GM23338 (cell line): Measurements from ENCODE around the gene SYCP3. TPM values are rescaled to one million over a fixed set of nuclear protein-coding genes. Genes with fewer than 3 reads are reported as not detected.

Experiments
- ATAC-seq: fragments of 200-7000 bp; cut with Tn5 transposase; 3 replicates; pipeline ENCODE4 v1.9.1; 2020
- DNase-seq: peaks from one replicate; pipeline ENCODE4 v3.0.0-alpha.2; 2015; ENCODE audit warnings: low spot score
- H2AFZ ChIP-seq: fragments of 200-600 bp; sonication (generic); 2 replicates; pipeline ENCODE4 v1.8.0; 2016; ENCODE audit warnings: antibody characterized with exemption, mild to moderate bottlenecking, moderate library complexity
- H3F3A ChIP-seq: fragments of 200-600 bp; sonication (generic); replicated peaks from 2 replicates; pipeline ENCODE4 v1.8.0; 2017; ENCODE audit warnings: antibody characterized with exemption, mixed run types, low read depth
- H3K27ac ChIP-seq: fragments of 200-600 bp; sonication (generic); 2 replicates; pipeline ENCODE4 v1.6.1; 2016; ENCODE audit warnings: low read depth
- H3K27me3 ChIP-seq: fragments of 200-600 bp; sonication (generic); 2 replicates; pipeline ENCODE4 v1.8.0; 2016; ENCODE audit warnings: mild to moderate bottlenecking, mixed run types, moderate library complexity; ENCODE audit not compliant: insufficient read depth
- H3K36me3 ChIP-seq: fragments of 200-600 bp; sonication (generic); 2 replicates; pipeline ENCODE4 v1.8.0; 2016; ENCODE audit warnings: mild to moderate bottlenecking; ENCODE audit not compliant: insufficient read depth
- H3K4me1 ChIP-seq: fragments of 200-600 bp; sonication (generic); 2 replicates; pipeline ENCODE4 v1.8.0; 2016; ENCODE audit warnings: mild to moderate bottlenecking, moderate library complexity; ENCODE audit not compliant: insufficient read depth
- H3K4me2 ChIP-seq: fragments of 200-600 bp; sonication (generic); 2 replicates; pipeline ENCODE4 v1.7.1; 2017; ENCODE audit warnings: mixed run types
- H3K4me3 ChIP-seq: fragments of 200-600 bp; sonication (generic); 2 replicates; pipeline ENCODE4 v1.6.1; 2016; ENCODE audit warnings: mixed run types
- H3K79me2 ChIP-seq: fragments of 200-600 bp; sonication (generic); replicated peaks from 2 replicates; pipeline ENCODE4 v1.8.0; 2017; ENCODE audit warnings: mild to moderate bottlenecking; ENCODE audit not compliant: insufficient read depth
- H3K9me2 ChIP-seq: fragments of 200-600 bp; sonication (generic); 2 replicates; pipeline ENCODE4 v1.8.0; 2017; ENCODE audit not compliant: insufficient read depth
- H4K20me1 ChIP-seq: fragments of 200-600 bp; sonication (generic); replicated peaks from 2 replicates; pipeline ENCODE4 v1.8.0; 2017; ENCODE audit warnings: mild to moderate bottlenecking; ENCODE audit not compliant: insufficient read depth
- H3K27ac Mint-ChIP-seq: 2 replicates; pipeline ENCODE4 v1.8.0; 2020; ENCODE audit warnings: inconsistent platforms, mild to moderate bottlenecking, moderate library complexity, mixed read lengths
- H3K27me3 Mint-ChIP-seq: 3 replicates; pipeline ENCODE4 v1.8.0; 2022; ENCODE audit warnings: low read depth, mild to moderate bottlenecking, moderate library complexity, mixed read lengths, inconsistent platforms; ENCODE audit not compliant: insufficient read depth, poor library complexity
- H3K36me3 Mint-ChIP-seq: 3 replicates; pipeline ENCODE4 v1.8.0; 2021; ENCODE audit warnings: low read depth, mild to moderate bottlenecking, inconsistent platforms, moderate library complexity, mixed read lengths
- H3K4me1 Mint-ChIP-seq: 3 replicates; pipeline ENCODE4 v1.8.0; 2020; ENCODE audit warnings: mild to moderate bottlenecking, inconsistent platforms, mixed read lengths
- H3K4me3 Mint-ChIP-seq: 3 replicates; pipeline ENCODE4 v1.8.0; 2021; ENCODE audit warnings: moderate library complexity, mild to moderate bottlenecking, inconsistent platforms, mixed read lengths
- H3K9me3 Mint-ChIP-seq: 3 replicates; pipeline ENCODE4 v1.8.0; 2020; ENCODE audit warnings: moderate library complexity, mild to moderate bottlenecking, inconsistent platforms, mixed read lengths
- CREB1 ChIP-seq: fragments of 250-450 bp; sonication (Bioruptor Pico); IDR thresholded peaks from 2 replicates; pipeline ENCODE4 v1.5.0; 2020; ENCODE audit warnings: low read depth, mild to moderate bottlenecking, moderate library complexity
- ETS1 ChIP-seq: IDR thresholded peaks from 2 replicates; pipeline ENCODE4 v1.6.1; 2016; ENCODE audit warnings: antibody characterized with exemption
- JUNB ChIP-seq: IDR thresholded peaks from one replicate; pipeline ENCODE4 v1.6.1; 2016; ENCODE audit warnings: antibody characterized with exemption; ENCODE audit not compliant: unreplicated experiment
- NANOG ChIP-seq: IDR thresholded peaks from 2 replicates; pipeline ENCODE4 v1.6.1; 2016; ENCODE audit warnings: antibody characterized with exemption, borderline replicate concordance
- POLR2AphosphoS5 ChIP-seq: IDR thresholded peaks from 2 replicates; pipeline ENCODE4 v1.6.1; 2016; ENCODE audit warnings: antibody characterized with exemption, low read depth
- STAT1 ChIP-seq: IDR thresholded peaks from one replicate; pipeline ENCODE4 v1.6.1; 2016; ENCODE audit warnings: antibody characterized with exemption; ENCODE audit not compliant: unreplicated experiment
- ZNF114 ChIP-seq: fragments of 250-450 bp; sonication (Bioruptor Pico); IDR thresholded peaks from 2 replicates; pipeline ENCODE4 v1.5.0; 2020; ENCODE audit warnings: mild to moderate bottlenecking, moderate library complexity
- ZNF331 ChIP-seq: fragments of 250-450 bp; sonication (Bioruptor Pico); IDR thresholded peaks from 2 replicates; pipeline ENCODE4 v1.5.0; 2020; ENCODE audit warnings: low read depth, mild to moderate bottlenecking, moderate library complexity
- polyA plus RNA-seq: library from polyadenylated mRNA; unstranded; fragments of >200 nt; fragmentation: Nextera tagmentation; extraction: Ambion mirVana; gene quantifications from 2 replicates; pipeline ENCODE4 v1.2.1, GENCODE V29; 2016
- total RNA-seq: library from RNA; depleted of rRNA; stranded (reverse); fragments of >200 nt; shearing (Covaris generic); gene quantifications from 2 replicates; pipeline ENCODE4 v1.2.3, GENCODE V29; 2014
- TF ChIP-seq, protein P1 (sequence below): fragments of 250-450 bp; sonication (Bioruptor Pico); IDR thresholded peaks from 2 replicates; pipeline ENCODE4 v1.5.0; 2020; ENCODE audit warnings: mild to moderate bottlenecking, moderate library complexity
- TF ChIP-seq, protein P2 (sequence below), 2 experiments: fragments of 200-600 bp in 1 of 2; sonication (generic) in 1 of 2; conservative IDR thresholded peaks; 2 replicates each; pipeline versions ENCODE4 v1.5.1 to v1.6.1; 2016 to 2017; ENCODE audit warnings: antibody characterized with exemption in 2 of 2, low read depth in 2 of 2, mild to moderate bottlenecking in 2 of 2, moderate library complexity in 1 of 2

The SYCP3 gene
- total and polyA plus RNA-seq, 2 experiments from 2014 or later = 0.07 to 1.5 TPM

DNA sequence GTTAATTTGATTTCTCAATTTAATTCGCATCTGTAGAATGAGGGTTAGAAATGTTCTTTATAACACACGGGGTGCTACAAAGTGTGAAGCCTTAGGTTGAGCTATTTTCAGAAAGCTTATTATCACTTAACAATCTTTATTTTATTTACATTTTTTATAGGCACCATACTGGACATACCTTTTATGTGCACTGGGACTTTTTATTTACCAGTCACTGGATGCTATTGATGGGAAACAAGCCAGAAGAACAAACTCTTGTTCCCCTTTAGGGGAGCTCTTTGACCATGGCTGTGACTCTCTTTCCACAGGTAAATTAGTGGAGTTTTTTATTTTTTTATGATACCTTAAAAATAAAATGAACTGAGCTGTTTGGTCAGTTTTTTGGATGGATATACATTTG lies 25.3 kb downstream of the SYCP3 start (continued):
- TF ChIP-seq, protein P1, sequence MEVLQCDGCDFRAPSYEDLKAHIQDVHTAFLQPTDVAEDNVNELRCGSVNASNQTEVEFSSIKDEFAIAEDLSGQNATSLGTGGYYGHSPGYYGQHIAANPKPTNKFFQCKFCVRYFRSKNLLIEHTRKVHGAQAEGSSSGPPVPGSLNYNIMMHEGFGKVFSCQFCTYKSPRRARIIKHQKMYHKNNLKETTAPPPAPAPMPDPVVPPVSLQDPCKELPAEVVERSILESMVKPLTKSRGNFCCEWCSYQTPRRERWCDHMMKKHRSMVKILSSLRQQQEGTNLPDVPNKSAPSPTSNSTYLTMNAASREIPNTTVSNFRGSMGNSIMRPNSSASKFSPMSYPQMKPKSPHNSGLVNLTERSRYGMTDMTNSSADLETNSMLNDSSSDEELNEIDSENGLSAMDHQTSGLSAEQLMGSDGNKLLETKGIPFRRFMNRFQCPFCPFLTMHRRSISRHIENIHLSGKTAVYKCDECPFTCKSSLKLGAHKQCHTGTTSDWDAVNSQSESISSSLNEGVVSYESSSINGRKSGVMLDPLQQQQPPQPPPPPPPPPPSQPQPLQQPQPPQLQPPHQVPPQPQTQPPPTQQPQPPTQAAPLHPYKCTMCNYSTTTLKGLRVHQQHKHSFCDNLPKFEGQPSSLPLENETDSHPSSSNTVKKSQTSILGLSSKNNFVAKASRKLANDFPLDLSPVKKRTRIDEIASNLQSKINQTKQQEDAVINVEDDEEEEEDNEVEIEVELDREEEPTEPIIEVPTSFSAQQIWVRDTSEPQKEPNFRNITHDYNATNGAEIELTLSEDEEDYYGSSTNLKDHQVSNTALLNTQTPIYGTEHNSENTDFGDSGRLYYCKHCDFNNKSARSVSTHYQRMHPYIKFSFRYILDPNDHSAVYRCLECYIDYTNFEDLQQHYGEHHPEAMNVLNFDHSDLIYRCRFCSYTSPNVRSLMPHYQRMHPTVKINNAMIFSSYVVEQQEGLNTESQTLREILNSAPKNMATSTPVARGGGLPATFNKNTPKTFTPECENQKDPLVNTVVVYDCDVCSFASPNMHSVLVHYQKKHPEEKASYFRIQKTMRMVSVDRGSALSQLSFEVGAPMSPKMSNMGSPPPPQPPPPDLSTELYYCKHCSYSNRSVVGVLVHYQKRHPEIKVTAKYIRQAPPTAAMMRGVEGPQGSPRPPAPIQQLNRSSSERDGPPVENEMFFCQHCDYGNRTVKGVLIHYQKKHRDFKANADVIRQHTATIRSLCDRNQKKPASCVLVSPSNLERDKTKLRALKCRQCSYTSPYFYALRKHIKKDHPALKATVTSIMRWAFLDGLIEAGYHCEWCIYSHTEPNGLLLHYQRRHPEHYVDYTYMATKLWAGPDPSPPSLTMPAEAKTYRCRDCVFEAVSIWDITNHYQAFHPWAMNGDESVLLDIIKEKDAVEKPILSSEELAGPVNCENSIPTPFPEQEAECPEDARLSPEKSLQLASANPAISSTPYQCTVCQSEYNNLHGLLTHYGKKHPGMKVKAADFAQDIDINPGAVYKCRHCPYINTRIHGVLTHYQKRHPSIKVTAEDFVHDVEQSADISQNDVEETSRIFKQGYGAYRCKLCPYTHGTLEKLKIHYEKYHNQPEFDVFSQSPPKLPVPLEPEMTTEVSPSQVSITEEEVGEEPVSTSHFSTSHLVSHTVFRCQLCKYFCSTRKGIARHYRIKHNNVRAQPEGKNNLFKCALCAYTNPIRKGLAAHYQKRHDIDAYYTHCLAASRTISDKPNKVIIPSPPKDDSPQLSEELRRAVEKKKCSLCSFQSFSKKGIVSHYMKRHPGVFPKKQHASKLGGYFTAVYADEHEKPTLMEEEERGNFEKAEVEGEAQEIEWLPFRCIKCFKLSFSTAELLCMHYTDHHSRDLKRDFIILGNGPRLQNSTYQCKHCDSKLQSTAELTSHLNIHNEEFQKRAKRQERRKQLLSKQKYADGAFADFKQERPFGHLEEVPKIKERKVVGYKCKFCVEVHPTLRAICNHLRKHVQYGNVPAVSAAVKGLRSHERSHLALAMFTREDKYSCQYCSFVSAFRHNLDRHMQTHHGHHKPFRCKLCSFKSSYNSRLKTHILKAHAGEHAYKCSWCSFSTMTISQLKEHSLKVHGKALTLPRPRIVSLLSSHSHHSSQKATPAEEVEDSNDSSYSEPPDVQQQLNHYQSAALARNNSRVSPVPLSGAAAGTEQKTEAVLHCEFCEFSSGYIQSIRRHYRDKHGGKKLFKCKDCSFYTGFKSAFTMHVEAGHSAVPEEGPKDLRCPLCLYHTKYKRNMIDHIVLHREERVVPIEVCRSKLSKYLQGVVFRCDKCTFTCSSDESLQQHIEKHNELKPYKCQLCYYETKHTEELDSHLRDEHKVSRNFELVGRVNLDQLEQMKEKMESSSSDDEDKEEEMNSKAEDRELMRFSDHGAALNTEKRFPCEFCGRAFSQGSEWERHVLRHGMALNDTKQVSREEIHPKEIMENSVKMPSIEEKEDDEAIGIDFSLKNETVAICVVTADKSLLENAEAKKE (CRISPR knock-in tag) = no peak
- no peak for TF ChIP-seq POLR2AphosphoS5
- no peak for TF ChIP-seq ETS1
- TF ChIP-seq NANOG = no peak
- no peak for TF ChIP-seq ZNF114 (CRISPR knock-in tag)
- TF ChIP-seq ZNF331 (CRISPR knock-in tag) = no peak
- no peak for TF ChIP-seq JUNB
- no peak for TF ChIP-seq CREB1 (CRISPR knock-in tag)

GRCh38 chr12:101713059-101713682 lies 26.1 kb downstream of the SYCP3 start:
- H3K4me3 ChIP-seq = no peak overlapping the region
- H3K9me2 ChIP-seq = no peaks in the 10 kb centered on the region
- Mint-ChIP-seq H3K9me3 (no peaks in the 10 kb centered on the region), H3K36me3 (no peaks in the 10 kb centered on the region; the same call in 2 of the 3 replicates), H3K4me3 (no peak overlapping the region), H3K27ac (peak overlapping the region; percentile 53; the same call in 1 of the 2 replicates), H3K27me3 (no peaks in the 10 kb centered on the region), H3K4me1 (peaks cover 7% of the 10 kb centered on the region; the same call in 2 of the 3 replicates)
- no peak overlapping the region for H3K4me2 ChIP-seq
- H3K36me3 ChIP-seq = no peaks in the 10 kb centered on the region
- no peaks in the 10 kb centered on the region for H3F3A ChIP-seq
- no peak for DNase-seq
- H3K79me2 ChIP-seq = peaks cover 9% of the 10 kb centered on the region; the same call in 1 of the 2 replicates
- H3K4me1 ChIP-seq = no peaks in the 10 kb centered on the region; the same call in none of the 2 replicates
- H3K27me3 ChIP-seq = no peaks in the 10 kb centered on the region
- no peak overlapping the region for H2AFZ ChIP-seq
- H3K27ac ChIP-seq = no peak overlapping the region
- no peak for ATAC-seq
- H4K20me1 ChIP-seq = no peaks in the 10 kb centered on the region
- TF ChIP-seq STAT1 = no peak
- TF ChIP-seq JUNB = no peak
- TF ChIP-seq ZNF114 (CRISPR knock-in tag) = no peak
- no peak for TF ChIP-seq ETS1
- TF ChIP-seq CREB1 (CRISPR knock-in tag) = no peak
- TF ChIP-seq, protein P2, sequence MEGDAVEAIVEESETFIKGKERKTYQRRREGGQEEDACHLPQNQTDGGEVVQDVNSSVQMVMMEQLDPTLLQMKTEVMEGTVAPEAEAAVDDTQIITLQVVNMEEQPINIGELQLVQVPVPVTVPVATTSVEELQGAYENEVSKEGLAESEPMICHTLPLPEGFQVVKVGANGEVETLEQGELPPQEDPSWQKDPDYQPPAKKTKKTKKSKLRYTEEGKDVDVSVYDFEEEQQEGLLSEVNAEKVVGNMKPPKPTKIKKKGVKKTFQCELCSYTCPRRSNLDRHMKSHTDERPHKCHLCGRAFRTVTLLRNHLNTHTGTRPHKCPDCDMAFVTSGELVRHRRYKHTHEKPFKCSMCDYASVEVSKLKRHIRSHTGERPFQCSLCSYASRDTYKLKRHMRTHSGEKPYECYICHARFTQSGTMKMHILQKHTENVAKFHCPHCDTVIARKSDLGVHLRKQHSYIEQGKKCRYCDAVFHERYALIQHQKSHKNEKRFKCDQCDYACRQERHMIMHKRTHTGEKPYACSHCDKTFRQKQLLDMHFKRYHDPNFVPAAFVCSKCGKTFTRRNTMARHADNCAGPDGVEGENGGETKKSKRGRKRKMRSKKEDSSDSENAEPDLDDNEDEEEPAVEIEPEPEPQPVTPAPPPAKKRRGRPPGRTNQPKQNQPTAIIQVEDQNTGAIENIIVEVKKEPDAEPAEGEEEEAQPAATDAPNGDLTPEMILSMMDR (conservative IDR thresholded peaks at IDR 0.05; ENCODE audit: low read depth in 2 of 2) = no peak
- no peak for TF ChIP-seq ZNF331 (CRISPR knock-in tag)
- no peak for TF ChIP-seq NANOG
- no peak for TF ChIP-seq POLR2AphosphoS5
